Activated T-helper 1 cell treated with Interleukin-2 at 50 U/mL for 16 hours (primary cell): ENCODE data around the gene BMPR1B.

Source experiments
- DNase-seq: peaks from one replicate; pipeline ENCODE4 v3.0.0-alpha.2; 2020; ENCODE audit warnings: low read depth

The BMPR1B gene

GRCh38 chr4:94960708-94961107 lies 203.0 kb downstream of the BMPR1B start:
- no peak for DNase-seq

GRCh38 chr4:94961420-94961819 lies 203.7 kb downstream of the BMPR1B start:
- no peak for DNase-seq

- DNase-seq = no peak
Observed at GRCh38 chr4:94962484-94962883, 204.7 kb downstream of the BMPR1B start.

- no peak for DNase-seq
Observed at GRCh38 chr4:94965852-94966251, 208.1 kb downstream of the BMPR1B start.

- DNase-seq = no peak
Observed at GRCh38 chr4:94968493-94968892, 210.7 kb downstream of the BMPR1B start.

- no peak for DNase-seq
Observed at GRCh38 chr4:94970650-94971049, 212.9 kb downstream of the BMPR1B start.

GRCh38 chr4:94974773-94975172 lies 217.0 kb downstream of the BMPR1B start:
- DNase-seq = no peak

- DNase-seq = no peak
Observed at GRCh38 chr4:94976371-94977011, 218.7 kb downstream of the BMPR1B start.

GRCh38 chr4:94978904-94979303 lies 221.1 kb downstream of the BMPR1B start:
- no peak for DNase-seq

GRCh38 chr4:94979621-94980020 lies 221.9 kb downstream of the BMPR1B start:
- DNase-seq = no peak

- DNase-seq = no peak
Observed at GRCh38 chr4:94995684-94996394, 238.1 kb downstream of the BMPR1B start.

- no peak for DNase-seq
Observed at GRCh38 chr4:95000076-95000648, 242.4 kb downstream of the BMPR1B start.

- no peak for DNase-seq
Observed at GRCh38 chr4:95004912-95005311, 247.2 kb downstream of the BMPR1B start.

- no peak for DNase-seq
Observed at GRCh38 chr4:95007998-95008397, 250.2 kb downstream of the BMPR1B start.

- DNase-seq = no peak
Observed at GRCh38 chr4:95013236-95013635, 255.5 kb downstream of the BMPR1B start.

- no peak for DNase-seq
Observed at GRCh38 chr4:95014068-95014467, 256.3 kb downstream of the BMPR1B start.

GRCh38 chr4:95017305-95018064 lies 259.7 kb downstream of the BMPR1B start:
- DNase-seq = no peak

GRCh38 chr4:95018785-95019184 lies 261.0 kb downstream of the BMPR1B start:
- DNase-seq = no peak

GRCh38 chr4:95020521-95020920 lies 262.8 kb downstream of the BMPR1B start:
- DNase-seq = no peak

- no peak for DNase-seq
Observed at GRCh38 chr4:95021099-95021498, 263.3 kb downstream of the BMPR1B start.

GRCh38 chr4:95023110-95023509 lies 265.4 kb downstream of the BMPR1B start:
- DNase-seq = no peak

GRCh38 chr4:95027905-95028618 lies 270.3 kb downstream of the BMPR1B start:
- no peak for DNase-seq
